Trophoblast cell (in vitro differentiated cells and primary cell): ENCODE measurements around the gene C9orf153.

Experiments used
- DNase-seq, 2 donors: peaks; one replicate each; pipeline ENCODE4 v3.0.0-alpha.2; 2016
- H2AFZ ChIP-seq: 2 replicates; pipeline ENCODE4 v1.6.1; 2013; ENCODE audit warnings: low read length, moderate library complexity, mild to moderate bottlenecking; ENCODE audit not compliant: insufficient read depth, poor library complexity
- H2AK5ac ChIP-seq: 2 replicates; pipeline ENCODE4 v1.6.1; 2013; ENCODE audit warnings: mild to moderate bottlenecking, low read length
- H2BK120ac ChIP-seq: 2 replicates; pipeline ENCODE4 v1.6.1; 2013; ENCODE audit warnings: low read length, mild to moderate bottlenecking, moderate library complexity; ENCODE audit not compliant: insufficient read depth, poor library complexity
- H2BK12ac ChIP-seq: 2 replicates; pipeline ENCODE4 v1.6.1; 2013; ENCODE audit warnings: mild to moderate bottlenecking, low read length, moderate library complexity
- H2BK5ac ChIP-seq: 2 replicates; pipeline ENCODE4 v1.6.1; 2013; ENCODE audit warnings: low read length, low read depth, moderate library complexity, mild to moderate bottlenecking; ENCODE audit not compliant: poor library complexity
- H3K14ac ChIP-seq: 2 replicates; pipeline ENCODE4 v1.6.1; 2013; ENCODE audit warnings: mild to moderate bottlenecking, low read length
- H3K18ac ChIP-seq: 2 replicates; pipeline ENCODE4 v1.6.1; 2013; ENCODE audit warnings: mild to moderate bottlenecking, low read length
- H3K23ac ChIP-seq: 2 replicates; pipeline ENCODE4 v1.6.1; 2013; ENCODE audit warnings: low read length
- H3K27ac ChIP-seq: 2 replicates; pipeline ENCODE4 v1.5.1; 2013; ENCODE audit warnings: low read depth, mild to moderate bottlenecking, inconsistent platforms, low read length, moderate library complexity
- H3K27me3 ChIP-seq: 2 replicates; pipeline ENCODE4 v1.6.1; 2013; ENCODE audit warnings: inconsistent platforms, mild to moderate bottlenecking, low read length, moderate library complexity; ENCODE audit not compliant: insufficient read depth
- H3K36me3 ChIP-seq, 2 experiments: 1 replicate in 1 of 2; 2 replicates in 1 of 2; pipeline ENCODE4 v1.6.1; 2013; ENCODE audit warnings: low read length in 2 of 2, mild to moderate bottlenecking in 2 of 2, moderate library complexity in 1 of 2; ENCODE audit not compliant: insufficient read depth in 2 of 2, control insufficient read depth in 1 of 2
- H3K4ac ChIP-seq: 2 replicates; pipeline ENCODE4 v1.6.1; 2013; ENCODE audit warnings: low read depth, mild to moderate bottlenecking, low read length, moderate library complexity
- H3K4me1 ChIP-seq, 2 experiments: 1 replicate in 1 of 2; 2 replicates in 1 of 2; pipeline ENCODE4 v1.6.1; 2013; ENCODE audit warnings: low read length in 2 of 2, mild to moderate bottlenecking in 2 of 2, moderate library complexity in 1 of 2; ENCODE audit not compliant: insufficient read depth in 2 of 2, control insufficient read depth in 1 of 2
- H3K4me2 ChIP-seq: 2 replicates; pipeline ENCODE4 v1.6.1; 2013; ENCODE audit warnings: inconsistent platforms, mild to moderate bottlenecking, low read length, moderate library complexity
- H3K4me3 ChIP-seq: 2 replicates; pipeline ENCODE4 v1.5.1; 2013; ENCODE audit warnings: mild to moderate bottlenecking, low read depth, low read length, inconsistent platforms
- H3K79me1 ChIP-seq: one replicate; pipeline ENCODE4 v1.6.1; 2013; ENCODE audit warnings: low read length
- H3K79me2 ChIP-seq: 2 replicates; pipeline ENCODE4 v1.6.1; 2013; ENCODE audit warnings: low read length, mild to moderate bottlenecking; ENCODE audit not compliant: control insufficient read depth, insufficient read depth, poor library complexity
- H3K9ac ChIP-seq: 2 replicates; pipeline ENCODE4 v1.6.1; 2013; ENCODE audit warnings: mild to moderate bottlenecking, low read length
- H3K9me3 ChIP-seq: 2 replicates; pipeline ENCODE4 v1.6.1; 2013; ENCODE audit warnings: low read depth, mild to moderate bottlenecking, control low read depth, inconsistent platforms, low read length; ENCODE audit not compliant: insufficient read depth
- H4K12ac ChIP-seq: 2 replicates; pipeline ENCODE4 v1.6.1; 2013; ENCODE audit warnings: low read depth, mild to moderate bottlenecking, low read length, moderate library complexity
- H4K8ac ChIP-seq: 2 replicates; pipeline ENCODE4 v1.6.1; 2013; ENCODE audit warnings: low read depth, mild to moderate bottlenecking, low read length, moderate library complexity
- H4K91ac ChIP-seq: one replicate; pipeline ENCODE4 v1.6.1; 2013; ENCODE audit warnings: low read depth, mild to moderate bottlenecking, low read length, moderate library complexity
- WGBS: extraction: QIAGEN DNeasy Blood & Tissue Kit; methylation state at CpG from one replicate; pipeline ENCODE4 v1.1.7; 2013; ENCODE audit warnings: missing lambda C conversion rate; ENCODE audit not compliant: insufficient read length, insufficient coverage; ENCODE audit errors: extremely low coverage; 5-methylcytosine and 5-hydroxymethylcytosine counted together

Gene C9orf153

DNA sequence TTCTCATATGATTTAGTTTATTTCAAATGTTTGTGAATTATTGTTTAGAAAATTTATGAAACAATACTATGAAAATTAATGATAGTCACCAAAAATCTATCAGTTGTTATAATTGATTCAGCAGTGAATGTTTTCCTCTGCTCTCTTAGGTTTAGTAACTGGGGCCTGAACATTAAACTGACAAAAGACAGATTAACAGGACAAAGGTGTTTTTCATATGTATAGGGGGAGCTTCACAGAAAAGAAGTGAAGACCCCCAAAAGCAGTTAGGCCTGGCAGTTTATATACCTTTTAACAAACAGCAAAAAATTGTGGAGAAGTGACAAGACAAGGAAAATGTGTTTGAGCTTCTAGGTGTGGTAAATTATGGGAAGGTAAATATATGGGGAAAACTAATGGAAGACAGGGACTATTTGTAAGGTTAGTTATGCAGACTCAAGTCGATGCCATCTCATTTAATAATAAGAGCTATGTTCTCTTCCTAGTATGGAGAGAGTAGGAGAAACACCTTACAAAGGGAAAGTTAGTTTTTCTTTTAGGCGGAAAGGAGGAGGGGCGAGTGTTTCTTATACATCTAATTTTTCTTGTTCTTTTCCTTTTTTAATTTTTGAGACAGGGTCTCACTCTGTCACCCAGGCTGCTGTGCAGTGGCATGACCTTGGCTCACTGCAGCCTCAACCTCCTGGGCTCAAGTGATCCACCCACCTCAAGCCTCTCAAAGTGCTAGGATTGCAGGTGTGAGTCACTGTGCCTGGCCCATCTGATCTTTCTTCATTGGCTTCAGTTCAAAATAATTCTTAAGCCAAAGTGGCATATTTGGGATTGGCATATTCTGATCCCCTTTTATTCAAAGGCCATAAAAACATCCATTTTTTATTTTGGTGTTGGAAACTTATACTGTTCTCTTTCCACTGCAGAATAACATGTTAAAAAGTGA lies 77.8 kb downstream of the C9orf153 start:
- no peak overlapping the region for H3K9ac ChIP-seq
- no peak overlapping the region for H3K23ac ChIP-seq
- no peaks in the 10 kb centered on the region for H3K79me1 ChIP-seq
- no peaks in the 10 kb centered on the region for H3K79me2 ChIP-seq
- DNase-seq = no peak
- no peaks in the 10 kb centered on the region for H3K36me3 ChIP-seq
- no peak overlapping the region for H4K91ac ChIP-seq
- H3K4me2 ChIP-seq = no peak overlapping the region
- H2AK5ac ChIP-seq = no peak overlapping the region
- H3K9me3 ChIP-seq = no peaks in the 10 kb centered on the region
- no peak overlapping the region for H3K4me3 ChIP-seq
- H3K27me3 ChIP-seq = no peaks in the 10 kb centered on the region
- no peak overlapping the region for H2AFZ ChIP-seq
- H4K12ac ChIP-seq = no peak overlapping the region
- H2BK120ac ChIP-seq = no peak overlapping the region
- H3K18ac ChIP-seq = no peak overlapping the region
- no peak overlapping the region for H2BK12ac ChIP-seq
- H3K4me1 ChIP-seq = no peaks in the 10 kb centered on the region
- H2BK5ac ChIP-seq = no peak overlapping the region
- no peak overlapping the region for H3K27ac ChIP-seq
- no peak overlapping the region for H3K4ac ChIP-seq
- H4K8ac ChIP-seq = no peak overlapping the region
- H3K14ac ChIP-seq = no peak overlapping the region
- WGBS = no CpG with 5 or more reads among the region's 3 CpGs

GRCh38 chr9:86178503-86178902 lies 81.0 kb downstream of the C9orf153 start:
- no peak overlapping the region for H3K4me3 ChIP-seq
- WGBS = no CpG with 5 or more reads among the region's 5 CpGs
- no peak for DNase-seq

GRCh38 chr9:86177995-86178394 lies 81.5 kb downstream of the C9orf153 start:
- no peak for DNase-seq

More at GRCh38 chr9:86178503-86178902, 81.0 kb downstream of the C9orf153 start:
- H3K9me3 ChIP-seq = no peaks in the 10 kb centered on the region
- no peaks in the 10 kb centered on the region for H3K36me3 ChIP-seq
- H4K12ac ChIP-seq = no peak overlapping the region
- no peaks in the 10 kb centered on the region for H3K4me1 ChIP-seq
- H2BK120ac ChIP-seq = no peak overlapping the region
- no peak overlapping the region for H3K9ac ChIP-seq
- no peak overlapping the region for H3K23ac ChIP-seq
- H3K27ac ChIP-seq = no peak overlapping the region
- H3K79me1 ChIP-seq = no peaks in the 10 kb centered on the region
- no peak overlapping the region for H2AK5ac ChIP-seq
- H3K18ac ChIP-seq = no peak overlapping the region
- H3K4ac ChIP-seq = no peak overlapping the region
- no peak overlapping the region for H2AFZ ChIP-seq
- no peak overlapping the region for H3K4me2 ChIP-seq
- H2BK5ac ChIP-seq = no peak overlapping the region
- H4K91ac ChIP-seq = no peak overlapping the region
- H3K79me2 ChIP-seq = no peaks in the 10 kb centered on the region
- no peak overlapping the region for H2BK12ac ChIP-seq
- no peak overlapping the region for H4K8ac ChIP-seq
- no peaks in the 10 kb centered on the region for H3K27me3 ChIP-seq
- no peak overlapping the region for H3K14ac ChIP-seq

DNA sequence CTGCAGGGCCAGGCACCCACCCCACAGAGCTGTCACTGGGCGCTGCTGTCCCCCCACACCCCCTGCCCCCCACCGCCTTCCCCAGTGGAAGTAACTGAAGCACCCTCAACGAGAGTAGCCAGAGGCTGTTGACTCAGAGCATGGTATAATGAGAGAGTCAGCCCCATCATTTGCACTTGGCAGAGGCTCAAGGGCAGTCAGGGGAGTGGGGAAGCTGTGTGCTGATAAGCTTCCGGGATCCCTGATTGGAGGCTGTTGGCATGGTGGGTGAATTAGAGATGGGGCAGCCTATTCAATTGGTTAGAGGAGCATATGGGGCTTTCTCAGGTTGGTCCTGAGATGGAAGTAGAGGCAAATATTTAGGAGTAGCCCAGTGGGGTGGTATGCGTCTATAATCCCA lies 83.0 kb downstream of the C9orf153 start:
- Histone ChIP-seq H3K27me3 (no peaks in the 10 kb centered on the region), H3K14ac (no peak overlapping the region), H2AK5ac (no peak overlapping the region), H3K18ac (no peak overlapping the region), H2BK5ac (no peak overlapping the region), H3K36me3 (no peaks in the 10 kb centered on the region), H2BK12ac (no peak overlapping the region), H2AFZ (no peak overlapping the region), H3K4me1 (no peaks in the 10 kb centered on the region), H3K27ac (no peak overlapping the region), H3K9ac (no peak overlapping the region), H4K91ac (no peak overlapping the region), H3K4me2 (no peak overlapping the region), H3K4ac (no peak overlapping the region), H4K8ac (no peak overlapping the region), H3K4me3 (no peak overlapping the region), H3K9me3 (no peaks in the 10 kb centered on the region), H4K12ac (no peak overlapping the region), H3K79me2 (no peaks in the 10 kb centered on the region), H3K79me1 (no peaks in the 10 kb centered on the region), H2BK120ac (no peak overlapping the region), H3K23ac (no peak overlapping the region)
- WGBS = no CpG with 5 or more reads among the region's 5 CpGs
- no peak for DNase-seq

More at GRCh38 chr9:86177995-86178394, 81.5 kb downstream of the C9orf153 start:
- H3K79me1 ChIP-seq = no peaks in the 10 kb centered on the region
- no peak overlapping the region for H3K18ac ChIP-seq
- no peaks in the 10 kb centered on the region for H3K27me3 ChIP-seq
- no peaks in the 10 kb centered on the region for H3K79me2 ChIP-seq
- H4K12ac ChIP-seq = no peak overlapping the region
- H3K4me1 ChIP-seq = no peaks in the 10 kb centered on the region
- no peak overlapping the region for H4K91ac ChIP-seq
- H3K4me2 ChIP-seq = no peak overlapping the region
- no peak overlapping the region for H2AFZ ChIP-seq
- H2BK5ac ChIP-seq = no peak overlapping the region
- H3K27ac ChIP-seq = no peak overlapping the region
- no peak overlapping the region for H3K4me3 ChIP-seq
- no CpG with 5 or more reads among the region's 1 CpG for WGBS
- no peak overlapping the region for H3K14ac ChIP-seq
- H2BK120ac ChIP-seq = no peak overlapping the region
- no peak overlapping the region for H2AK5ac ChIP-seq
- no peaks in the 10 kb centered on the region for H3K36me3 ChIP-seq
- H2BK12ac ChIP-seq = no peak overlapping the region
- no peak overlapping the region for H4K8ac ChIP-seq
- no peaks in the 10 kb centered on the region for H3K9me3 ChIP-seq
- no peak overlapping the region for H3K4ac ChIP-seq
- no peak overlapping the region for H3K23ac ChIP-seq
- no peak overlapping the region for H3K9ac ChIP-seq
